Activated T-cell treated with anti-CD3 and anti-CD28 coated beads for 24 hours (primary cell): ENCODE measurements around the gene TACC2.

Source experiments
- DNase-seq: peaks from one replicate; pipeline ENCODE4 v3.0.0-alpha.2; 2020; ENCODE audit warnings: low read depth

Gene TACC2

DNA sequence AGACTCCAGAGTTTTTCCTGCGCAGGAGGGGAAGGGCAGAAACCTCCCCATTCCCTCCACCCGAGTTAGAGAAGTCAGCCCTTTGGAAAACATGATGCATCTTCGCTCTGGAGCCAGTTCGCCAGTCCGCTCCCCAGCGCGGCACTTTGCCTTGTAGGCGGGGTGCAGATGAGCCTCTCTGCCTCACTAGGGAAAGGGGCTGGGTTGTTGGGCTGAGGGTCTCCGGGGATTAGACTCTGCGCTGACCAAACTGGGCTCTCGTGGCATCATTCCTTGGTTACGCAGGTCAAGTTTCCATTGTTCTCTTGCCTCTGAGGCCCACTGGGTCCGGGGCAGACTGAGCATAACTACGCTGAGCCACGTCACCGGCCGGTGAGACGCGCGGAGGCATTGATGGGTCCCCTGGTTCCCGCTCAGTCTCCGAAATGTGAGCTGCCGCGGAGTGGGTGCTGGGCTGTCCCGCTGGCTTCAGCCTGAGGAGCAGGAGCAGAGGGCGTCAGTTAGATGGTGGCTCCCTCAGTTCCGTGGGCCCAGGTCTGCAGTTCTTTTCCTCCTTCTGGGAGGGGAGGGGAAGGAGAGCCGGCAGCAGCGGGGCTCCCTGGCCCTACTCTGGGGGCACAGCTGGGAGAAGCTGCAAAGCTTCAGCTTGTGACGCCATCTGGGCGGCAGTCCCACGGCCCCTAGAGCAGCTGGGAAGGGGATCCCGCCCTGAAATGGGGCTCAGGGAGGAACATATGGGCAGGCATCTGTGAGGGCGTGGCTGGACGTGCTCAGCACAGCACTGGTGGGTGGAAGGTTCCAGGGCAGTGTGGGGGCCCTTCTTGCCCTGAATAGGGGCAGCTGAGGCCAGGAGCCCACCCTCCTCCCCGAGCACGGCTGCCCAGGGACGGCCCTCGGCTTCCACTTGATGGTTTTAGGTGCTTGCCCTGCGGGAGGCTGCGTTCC lies 160.9 kb downstream of the TACC2 start:
- no peak for DNase-seq

DNA sequence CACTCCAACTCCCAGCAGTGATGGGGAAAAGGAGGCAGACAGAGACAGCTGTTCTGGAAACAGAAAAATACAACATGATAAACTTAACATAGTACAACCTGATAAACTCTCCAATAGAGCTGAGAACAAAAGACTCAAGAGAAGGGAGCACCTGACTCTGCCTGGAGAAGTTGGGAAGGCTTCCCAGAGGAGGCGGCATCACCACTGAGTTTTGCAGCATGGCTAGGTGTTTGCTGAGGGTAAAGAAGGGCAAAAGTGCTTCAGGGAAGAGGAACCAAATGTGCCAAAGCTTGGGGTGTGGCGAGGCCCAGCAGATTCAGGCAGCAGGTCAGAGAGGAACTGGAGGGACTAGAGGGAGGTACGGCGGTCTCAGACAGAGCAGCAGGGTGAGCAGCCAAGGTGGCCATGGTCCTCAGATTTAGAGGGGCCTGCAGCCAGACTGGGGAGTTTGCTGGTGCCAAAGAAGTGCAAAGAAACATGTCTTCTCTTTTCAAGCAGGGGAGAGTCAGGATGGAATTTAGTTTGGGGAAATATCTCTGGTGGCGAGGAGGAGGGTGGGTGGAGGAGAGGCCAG lies 162.2 kb downstream of the TACC2 start:
- no peak for DNase-seq

DNA sequence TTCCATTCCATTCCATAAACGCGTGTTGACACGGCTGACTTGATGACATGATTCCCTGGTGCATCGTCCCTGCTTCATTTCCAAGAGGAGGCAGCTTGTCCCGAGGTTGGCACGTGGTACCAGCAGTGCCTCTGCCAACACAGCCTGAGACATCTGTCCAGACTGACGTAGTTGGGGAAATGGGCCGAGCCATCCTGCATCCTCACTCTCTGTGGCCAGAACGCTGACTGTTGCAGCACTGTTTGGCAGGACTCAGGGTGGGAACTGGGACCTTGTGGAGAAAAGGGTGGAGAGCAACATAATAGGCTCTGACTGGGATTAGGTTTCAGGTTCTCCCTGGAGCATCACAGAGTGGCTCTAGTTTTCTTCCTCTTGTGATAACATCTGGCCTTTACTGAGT lies 163.6 kb downstream of the TACC2 start:
- DNase-seq, result no peak

DNA sequence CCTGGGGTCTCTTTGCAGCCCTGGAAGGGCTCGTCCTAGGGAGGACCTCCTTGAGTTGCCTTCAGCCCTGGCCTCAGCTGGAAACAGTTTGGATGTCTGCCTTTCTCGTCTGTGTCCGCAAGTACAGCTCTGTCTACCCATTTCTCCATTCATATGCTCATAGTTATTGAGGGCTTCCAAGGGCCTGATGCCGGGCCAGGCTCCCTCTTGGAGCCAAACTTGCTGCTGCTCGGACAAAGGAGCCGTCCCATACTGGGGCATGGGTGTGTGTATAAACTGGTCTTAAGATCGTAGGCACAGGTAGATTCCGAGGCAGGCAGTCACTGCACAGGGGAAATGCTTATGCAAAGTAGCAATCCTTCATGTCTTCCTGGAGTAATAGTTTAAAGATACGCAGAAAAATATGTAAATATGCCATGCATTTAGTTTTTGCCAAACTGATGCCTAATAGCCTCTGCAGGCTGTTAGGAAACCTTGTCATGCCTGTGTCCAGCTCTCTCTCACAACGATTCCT lies 165.1 kb downstream of the TACC2 start:
- DNase-seq, result no peak

DNA sequence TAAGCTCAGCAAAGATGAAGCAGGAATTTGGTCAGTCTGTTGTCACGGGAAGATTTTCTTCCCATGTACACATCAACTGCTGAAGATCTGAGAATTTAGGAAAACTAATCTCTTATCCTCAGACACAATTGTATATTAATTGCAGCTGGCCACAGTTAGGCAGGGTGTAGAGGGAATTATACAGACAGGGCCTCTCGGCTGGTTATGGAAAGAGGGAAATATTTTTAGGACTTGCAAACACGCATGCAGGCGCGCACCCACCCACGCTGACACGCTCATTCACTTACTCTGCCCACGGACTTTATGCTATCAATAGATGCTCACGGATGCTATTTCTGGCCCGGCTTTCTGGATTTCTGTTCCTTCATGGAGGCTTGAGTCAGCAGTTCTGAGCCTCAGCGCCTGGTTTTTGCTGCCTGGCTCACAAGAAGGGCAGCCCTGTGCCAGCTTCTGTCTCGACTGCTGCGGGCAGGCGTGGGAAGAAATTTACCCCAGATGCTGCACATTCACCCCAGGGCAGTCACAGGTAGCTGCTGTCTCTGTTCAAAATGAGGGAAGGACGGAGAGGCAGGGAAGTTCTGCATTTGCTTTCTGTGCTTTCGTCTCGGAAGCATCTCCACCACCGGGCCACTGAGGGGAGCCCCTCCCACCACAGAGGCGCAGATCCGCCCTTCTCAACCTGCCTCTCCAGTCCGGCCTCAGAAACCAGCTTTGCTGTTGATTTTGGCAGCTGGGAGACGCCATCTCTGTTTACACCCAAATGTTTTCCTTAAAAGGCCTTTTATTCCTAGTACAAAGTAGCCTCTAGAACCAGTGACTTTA lies 165.8 kb downstream of the TACC2 start:
- DNase-seq, result no peak

DNA sequence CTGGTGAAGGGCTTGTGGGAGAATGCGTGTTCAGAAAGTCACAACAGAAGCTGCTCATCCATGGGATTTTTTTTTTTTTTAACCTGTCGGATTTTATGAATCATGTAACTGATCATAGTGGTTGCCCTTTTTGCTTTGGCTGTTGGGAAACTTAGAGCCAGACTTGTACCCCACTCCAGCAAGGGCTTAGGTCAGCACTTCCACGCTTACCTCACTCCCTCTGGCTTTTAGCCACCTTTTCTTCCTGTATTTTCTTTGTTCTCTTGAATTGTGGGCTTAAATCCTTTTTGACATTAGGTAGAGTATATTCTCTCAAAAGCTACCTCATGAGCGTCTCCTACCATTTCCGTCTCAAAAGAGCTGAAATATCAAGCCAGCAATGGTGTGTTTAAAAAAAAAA lies 168.5 kb downstream of the TACC2 start:
- no peak for DNase-seq

DNA sequence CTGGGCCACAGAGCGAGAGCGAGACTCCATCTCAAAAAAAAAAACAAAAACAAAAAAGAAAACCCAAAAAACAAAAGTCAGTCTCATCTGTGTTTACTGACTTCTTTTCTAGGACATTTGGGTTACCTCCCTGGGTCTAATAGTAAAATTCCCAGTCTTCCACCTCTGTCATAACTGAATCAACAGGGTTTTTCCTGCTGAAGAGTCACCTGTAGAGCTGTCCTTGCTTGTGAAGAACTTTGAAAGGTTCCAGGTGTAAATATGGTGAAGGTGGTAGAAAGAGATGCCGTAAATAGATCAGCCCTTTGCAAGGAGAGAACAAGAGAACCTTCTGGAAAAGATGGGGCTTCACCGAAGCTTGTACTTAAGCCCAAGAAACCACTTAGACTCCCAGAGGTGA lies 169.4 kb downstream of the TACC2 start:
- no peak for DNase-seq

DNA sequence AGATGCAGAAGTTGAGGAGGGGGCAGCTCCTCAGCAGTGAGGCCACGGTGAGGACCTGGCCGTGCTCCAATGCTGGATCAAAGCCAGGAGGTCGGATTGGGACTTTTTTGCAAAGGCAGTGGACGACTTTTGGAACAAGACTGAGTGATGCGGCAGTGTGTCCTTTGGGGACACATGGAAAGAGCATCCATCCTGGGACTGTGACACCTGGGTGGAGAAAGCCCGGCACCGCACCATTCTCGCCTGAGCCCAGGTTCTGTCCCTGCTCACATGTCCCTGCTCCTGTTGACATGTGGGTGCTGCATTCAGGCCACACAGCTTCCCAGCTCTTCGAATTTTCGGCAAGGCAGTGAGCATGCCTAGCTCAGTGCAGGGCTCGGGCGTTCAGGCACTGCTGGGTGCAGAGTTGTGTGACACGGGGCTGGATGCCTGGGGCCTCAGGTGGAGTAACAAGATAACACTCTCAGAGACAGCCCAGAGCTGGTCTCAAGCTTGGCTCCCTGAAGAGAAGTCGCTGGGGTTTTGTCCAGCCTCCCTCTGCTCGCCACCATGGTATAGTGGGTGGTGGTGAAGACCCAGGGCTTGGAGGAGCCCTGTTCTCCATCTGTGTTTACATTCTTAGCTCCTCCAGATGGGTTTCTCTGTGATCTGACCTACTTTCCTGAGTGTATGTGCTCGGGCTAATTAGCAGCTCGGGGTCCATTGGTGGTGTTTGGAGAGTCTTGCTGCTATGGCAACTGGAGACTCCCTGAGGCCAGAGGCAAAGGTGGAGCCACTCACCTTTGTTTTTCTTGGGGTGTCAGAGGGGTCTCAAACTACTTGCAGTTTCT lies 170.4 kb downstream of the TACC2 start:
- no peak for DNase-seq

DNA sequence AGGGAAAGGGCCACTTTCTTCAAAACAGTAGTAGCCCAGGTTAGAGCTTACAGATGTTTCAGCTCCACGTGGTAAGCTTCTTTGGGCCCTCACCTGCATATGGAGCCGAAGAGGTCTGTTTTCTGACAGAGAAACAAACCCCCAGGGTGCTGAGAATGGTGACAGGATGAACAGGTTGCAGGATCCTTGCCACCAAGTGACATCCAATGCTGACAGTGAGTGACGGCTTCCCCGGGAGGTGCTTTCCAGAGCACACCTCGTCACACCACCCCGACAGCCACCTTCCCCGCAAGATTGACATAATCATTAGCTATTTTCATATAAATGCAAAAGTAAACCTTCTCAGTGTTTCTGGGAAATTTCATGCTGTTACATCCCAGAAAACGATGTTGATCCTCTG lies 172.8 kb downstream of the TACC2 start:
- no peak for DNase-seq

DNA sequence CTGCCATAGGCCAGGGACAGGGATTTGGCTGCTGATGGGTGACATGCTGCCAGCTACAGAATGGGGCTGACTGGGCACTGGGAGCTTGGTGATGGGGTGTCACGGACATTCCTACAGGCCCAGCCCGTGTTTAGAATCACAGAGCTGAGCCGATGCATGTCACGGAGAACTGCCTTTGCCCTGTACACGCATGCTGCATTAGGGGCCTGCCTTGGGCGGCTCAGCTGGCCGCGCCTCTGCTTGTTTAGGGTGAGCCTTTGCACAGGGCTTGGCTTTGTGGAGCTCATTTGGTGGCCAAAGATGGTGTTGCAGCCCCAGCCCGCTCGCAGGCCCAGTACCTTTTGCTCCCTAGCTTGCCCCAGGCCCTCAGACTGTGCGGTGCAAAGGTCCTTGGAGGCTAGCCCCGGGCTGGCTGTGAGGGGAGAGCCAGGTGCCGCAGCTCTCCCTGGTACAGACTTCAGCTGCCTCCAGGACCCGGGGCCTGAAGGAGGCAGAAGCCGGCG lies 173.8 kb downstream of the TACC2 start:
- DNase-seq, result no peak

DNA sequence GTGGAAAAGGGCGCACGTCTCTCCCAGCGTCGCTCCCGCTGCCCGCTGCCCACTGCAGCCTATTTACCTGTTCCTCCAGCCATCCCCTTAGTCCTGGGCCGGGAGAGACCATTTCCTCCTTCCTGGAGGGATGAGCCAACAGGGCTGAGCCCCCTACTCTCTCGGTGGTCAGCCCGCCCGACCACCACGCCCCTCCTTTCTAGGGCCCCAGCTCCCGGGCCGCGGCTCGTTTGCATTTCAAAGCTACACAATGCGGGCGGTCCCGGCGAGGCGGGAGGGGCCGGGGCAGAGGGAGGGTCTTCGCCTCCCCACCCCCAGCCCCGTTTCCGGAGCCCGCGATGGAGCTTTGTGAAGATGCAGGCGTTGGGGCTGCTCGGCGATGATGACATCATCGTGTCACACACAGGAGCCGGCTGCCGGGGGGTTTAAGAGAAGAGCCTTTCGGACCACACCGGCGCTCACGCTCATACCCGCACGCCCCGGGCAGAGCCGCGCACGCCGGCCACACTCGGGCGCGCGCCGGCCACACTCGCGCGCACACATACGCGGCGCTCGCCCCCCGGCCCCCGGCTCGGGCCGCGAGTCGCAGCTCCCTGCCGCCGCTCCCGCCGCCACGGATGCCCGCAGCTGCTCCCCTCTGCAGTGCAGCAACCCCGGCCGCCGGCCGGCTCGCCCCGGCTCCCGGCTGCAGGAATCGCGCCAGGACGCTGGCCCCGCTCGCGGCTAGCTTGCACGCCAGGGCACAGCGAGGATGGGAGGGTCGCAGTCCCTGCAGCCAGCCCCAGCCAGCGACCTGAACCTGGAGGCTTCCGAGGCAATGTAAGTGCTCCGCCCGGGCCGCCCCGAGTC lies 174.4 kb downstream of the TACC2 start:
- no peak for DNase-seq

DNA sequence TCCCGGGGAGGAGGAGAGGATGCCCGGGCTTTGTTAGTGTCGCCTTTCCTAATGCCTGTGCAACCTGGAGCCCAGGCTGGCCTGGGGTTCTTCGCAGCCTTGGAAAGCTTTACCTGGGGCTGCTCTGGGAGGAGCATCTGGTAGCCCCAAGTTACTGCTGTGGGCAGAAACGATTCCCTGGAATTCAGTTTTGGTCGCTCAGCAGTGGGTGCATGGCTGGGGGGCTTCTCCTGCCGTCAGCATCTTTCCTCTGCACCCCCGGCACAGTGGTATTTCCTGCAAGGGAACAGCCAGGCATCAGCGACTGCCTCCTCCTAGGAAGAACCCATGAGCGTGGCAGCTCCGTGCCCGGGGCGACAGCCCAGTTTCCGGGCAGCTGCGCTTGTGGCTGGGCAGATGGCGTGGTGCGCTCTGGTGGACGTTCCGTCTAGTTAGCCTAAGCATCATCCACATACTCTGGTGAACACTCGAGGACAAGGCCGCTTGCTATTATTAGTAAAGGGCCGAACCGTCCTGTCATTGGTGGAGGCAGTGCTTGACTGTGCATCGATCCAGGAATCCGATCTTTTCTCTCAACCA lies 175.1 kb downstream of the TACC2 start:
- no peak for DNase-seq

DNA sequence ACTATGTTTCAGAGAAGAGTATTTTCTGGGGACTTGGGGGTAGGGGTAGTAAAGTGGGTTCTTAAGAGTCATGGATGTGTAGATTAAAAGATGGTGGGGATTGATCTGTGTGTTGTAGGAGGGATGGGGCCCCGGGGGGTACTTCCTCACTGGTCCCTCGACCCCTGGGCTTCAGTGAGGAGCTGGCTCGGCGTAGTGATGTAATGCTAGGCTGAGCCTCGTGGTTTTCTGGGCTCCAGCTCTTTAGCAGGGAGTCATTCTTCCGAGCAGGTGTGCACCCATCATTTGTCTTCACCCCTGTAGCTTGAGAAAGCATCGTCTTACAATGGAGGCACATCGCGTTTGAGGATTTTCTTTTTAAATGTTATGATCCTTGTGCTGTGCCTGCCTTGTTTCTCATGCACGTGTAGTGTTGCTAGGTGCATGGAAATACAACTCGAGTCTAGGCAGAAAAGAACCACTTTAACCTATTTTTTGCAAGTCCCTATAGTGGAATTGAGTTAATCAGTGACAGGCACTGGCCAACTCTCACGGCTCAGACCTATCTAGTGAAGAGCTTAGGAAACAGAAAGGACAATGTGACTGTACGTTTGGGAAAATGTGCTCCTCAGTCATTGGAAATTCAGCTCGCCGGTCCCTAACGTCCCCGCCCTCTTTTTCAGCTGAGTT lies 176.0 kb downstream of the TACC2 start:
- no peak for DNase-seq

DNA sequence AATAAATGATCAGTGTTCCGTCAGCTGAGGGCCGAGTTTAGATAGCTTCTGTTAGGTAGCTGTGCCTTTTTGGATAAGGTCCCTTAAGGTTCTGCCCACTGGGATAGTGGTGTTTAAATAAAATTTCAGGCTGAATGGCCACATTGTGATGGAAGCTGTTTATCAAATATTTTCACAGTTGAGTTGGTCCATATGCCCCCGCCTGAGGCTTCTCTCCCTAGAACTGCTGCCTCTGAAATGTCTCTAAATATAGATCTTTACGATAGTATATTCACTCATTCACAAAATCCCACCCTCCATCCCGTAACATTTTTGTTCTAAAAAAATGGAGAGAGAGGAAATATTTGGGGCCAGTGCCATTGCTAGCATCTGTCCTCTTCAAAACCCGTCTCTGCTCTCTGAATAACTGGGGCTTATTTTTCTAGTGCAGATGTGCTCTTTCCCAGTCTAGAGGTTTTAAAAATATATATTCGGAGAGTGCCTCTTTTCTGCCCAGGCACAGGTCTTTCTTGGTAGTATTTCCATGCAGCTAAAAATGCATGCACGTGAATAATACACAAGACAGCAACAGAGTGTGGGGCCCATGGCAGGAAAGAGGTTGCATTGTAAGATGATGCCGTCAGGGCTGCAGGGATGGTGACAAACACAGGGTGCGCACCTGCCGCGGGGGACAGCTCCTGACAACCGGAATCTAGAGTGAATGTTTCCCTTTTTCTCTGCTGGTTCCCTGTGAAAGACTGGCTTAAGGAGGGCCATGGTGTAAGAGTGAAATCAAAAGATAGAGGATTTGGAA lies 176.7 kb downstream of the TACC2 start:
- no peak for DNase-seq

DNA sequence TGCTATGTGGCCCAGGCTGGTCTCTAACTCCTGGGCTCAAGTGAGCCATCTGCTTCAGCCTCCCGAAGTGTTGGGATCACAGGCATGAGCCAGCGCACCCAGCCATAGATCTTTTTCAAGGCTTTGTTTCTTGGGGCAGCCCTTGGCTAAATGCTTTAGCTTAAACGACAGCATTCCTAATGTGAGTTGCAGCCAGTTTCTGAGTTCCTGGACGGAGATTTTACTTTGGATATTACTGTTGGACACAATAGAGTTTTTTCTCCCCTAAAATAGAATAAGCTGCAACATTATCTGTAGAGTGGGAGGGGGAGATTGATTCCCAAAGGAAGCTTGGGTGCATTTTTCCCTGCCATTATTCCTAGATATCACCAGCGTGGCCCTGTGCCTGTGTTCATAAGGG lies 179.1 kb downstream of the TACC2 start:
- DNase-seq, result no peak

DNA sequence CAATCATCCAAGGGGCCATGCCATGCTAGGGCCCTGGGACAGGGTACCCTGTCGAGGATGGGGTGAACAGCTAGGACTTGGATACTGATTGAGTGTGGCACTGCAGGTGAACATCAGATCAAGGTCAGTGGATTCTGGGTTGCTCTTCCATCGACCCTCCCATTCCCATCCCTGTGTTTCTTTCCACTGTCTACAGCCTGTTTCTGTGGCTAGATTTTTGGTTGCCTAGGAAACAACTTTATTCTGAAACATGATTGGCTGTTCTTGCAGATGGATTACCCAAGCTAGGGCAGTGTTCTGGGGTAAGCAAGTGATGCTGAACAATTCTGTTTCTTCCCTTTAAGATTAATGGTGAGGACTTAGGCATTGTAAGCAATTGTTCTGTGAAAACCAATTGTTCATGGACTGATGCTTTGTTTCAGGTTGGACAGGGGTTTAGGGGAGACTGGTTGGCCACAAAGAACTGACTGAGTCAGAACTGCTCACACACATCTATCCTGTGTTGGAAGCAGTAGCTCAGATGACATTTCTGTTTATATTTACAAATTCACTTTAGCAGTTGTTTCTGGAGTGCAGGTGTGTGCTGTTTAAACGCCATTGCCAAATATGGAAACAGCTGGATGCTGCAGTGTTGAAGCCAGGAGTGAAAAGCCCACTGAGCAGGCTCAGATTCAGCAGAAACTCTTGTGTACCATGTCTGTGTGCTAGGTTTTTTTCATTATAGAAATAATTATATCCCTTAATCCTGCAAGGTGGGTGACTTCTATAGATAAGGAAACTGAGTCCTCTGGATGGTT lies 179.8 kb downstream of the TACC2 start:
- no peak for DNase-seq

DNA sequence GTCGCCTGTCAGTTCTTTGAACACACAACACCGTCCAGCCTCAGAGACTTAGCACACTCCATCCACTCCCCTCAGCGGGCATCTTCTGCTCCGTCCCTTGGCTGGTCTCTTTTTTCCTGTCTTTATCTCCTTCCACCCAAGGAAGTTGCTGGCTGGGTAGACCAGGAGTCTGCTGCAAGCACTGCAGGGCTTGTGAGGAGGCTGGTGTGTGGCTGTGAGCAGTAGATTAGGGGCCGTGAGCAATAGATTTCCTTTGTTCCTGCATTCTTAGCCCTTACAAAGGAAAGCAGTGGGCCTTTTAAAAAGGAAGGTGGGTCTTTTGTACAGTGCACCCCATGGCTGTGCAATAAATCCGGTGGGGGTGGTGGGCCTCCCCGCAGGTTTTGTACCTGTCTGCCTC lies 181.8 kb downstream of the TACC2 start:
- DNase-seq, result no peak
